Glomerular visceral epithelial cell (primary cell): ENCODE data around the gene TDRD7.

Experiments
- DNase-seq: peaks from one replicate; pipeline ENCODE4 v3.0.0-alpha.2; 2016; ENCODE audit errors: extremely low spot score

The TDRD7 gene

GRCh38 chr9:97386733-97387503 lies 25.0 kb upstream of the TDRD7 start:
- peak; percentile 56 for DNase-seq

DNA sequence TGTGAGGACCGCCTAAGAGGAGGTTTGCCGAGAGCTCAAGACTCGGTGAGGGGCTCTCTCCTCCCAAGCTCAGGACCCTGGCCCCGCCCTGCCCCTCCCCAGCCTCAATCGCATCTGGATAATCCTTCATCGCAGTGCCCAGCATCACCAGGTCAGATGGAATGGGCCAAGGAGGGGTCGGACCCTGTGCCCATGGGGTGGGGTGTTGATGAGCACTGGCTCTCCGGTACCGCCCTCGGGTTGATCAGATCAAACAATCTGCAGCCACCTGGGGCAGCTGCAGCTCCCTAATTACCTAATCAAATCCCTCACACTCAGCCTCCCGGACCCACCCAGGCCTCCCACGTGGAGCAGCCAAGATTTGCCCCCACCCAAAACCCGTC lies 24.4 kb upstream of the TDRD7 start:
- no peak for DNase-seq

GRCh38 chr9:97387936-97388684 lies 23.8 kb upstream of the TDRD7 start:
- DNase-seq: no peak

GRCh38 chr9:97388721-97389238 lies 23.1 kb upstream of the TDRD7 start:
- DNase-seq: peak; percentile 22

DNA sequence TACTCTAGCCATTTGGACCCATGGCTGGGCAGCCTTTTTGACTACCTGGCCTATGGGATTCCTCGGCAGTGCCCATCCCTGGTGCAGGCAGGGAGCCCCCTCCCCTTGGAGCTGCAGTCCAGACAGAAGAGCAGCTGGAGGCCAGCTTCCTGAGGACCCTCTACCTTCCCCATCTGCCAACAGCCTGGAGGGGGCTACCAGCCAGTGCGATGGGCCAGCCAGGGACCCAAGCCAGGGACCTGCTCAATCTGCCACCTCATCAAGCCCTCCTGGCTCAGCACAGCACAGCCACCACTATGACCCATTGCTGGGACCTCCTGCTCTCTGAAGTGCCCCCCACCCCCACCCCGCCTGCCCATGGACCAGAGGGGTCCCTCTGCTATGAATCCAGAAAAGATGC lies 22.6 kb upstream of the TDRD7 start:
- DNase-seq: no peak

DNA sequence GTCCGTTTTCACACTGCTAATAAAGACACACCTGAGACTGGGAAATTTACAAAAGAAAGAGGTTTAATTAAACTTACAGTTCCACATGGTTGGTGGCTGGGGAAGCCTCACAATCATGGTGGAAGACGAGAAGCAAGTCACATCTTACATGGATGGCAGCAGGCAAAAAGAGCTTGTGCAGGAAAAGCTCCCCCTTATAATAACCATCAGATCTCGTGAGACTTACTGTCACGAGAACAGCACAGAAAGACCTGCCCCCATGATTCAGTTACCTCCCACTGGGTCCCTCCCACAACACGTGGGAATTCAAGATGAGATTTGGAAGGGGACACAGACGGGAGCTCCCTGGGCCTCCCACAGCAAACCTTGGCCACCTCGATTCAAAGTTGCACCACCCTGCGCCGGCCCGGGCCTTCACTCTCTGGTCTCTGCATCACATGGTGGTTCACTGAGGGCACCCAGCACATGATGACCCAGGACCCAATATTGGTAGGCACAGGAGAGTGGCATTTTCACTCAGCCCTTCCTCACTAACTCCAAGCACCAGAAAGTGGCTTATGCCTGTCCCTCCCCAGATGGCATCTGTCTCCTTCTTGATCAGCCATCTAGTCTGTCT lies 21.0 kb upstream of the TDRD7 start:
- DNase-seq: no peak

DNA sequence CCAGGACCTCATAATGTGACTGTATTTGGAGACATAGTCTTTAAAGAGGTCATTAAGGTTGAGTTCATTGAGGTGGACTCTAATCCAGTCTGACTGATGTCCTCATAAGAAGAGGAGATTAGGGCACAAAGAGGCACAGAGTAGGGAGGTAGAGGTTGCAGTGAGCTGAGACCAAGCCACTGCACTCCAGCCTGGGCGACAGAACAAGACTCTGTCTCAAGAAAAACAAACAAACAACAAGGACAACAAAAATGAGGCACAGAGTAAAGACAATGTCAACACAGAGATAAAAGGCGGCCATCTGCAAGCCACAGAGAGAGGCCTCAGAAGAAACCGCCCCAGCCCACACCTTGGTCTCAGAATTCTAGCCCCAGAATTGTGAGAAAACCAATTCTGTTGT lies 17.0 kb upstream of the TDRD7 start:
- DNase-seq: no peak

DNA sequence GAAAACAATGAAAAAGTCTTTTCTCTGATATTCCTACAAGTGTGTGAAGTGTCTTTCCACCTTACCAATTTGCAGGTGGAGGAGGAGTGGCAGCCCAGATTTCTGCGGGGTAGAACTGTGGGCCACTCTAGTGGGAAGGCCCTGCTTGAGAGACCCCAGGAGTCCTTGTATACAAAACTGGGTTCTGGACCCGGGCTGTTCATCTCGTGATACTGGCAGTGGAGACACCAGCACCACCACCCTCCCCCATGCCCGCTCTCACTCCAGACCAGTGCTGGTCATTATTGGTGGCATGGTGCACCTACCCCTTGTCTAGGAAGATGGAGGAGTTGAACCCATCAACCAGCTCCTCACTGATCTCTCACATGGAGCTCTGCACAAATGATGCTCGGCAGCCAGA lies 16.2 kb upstream of the TDRD7 start:
- no peak for DNase-seq

GRCh38 chr9:97396256-97396655 lies 15.6 kb upstream of the TDRD7 start:
- DNase-seq: no peak

- DNase-seq: peak; percentile 75
Measured at GRCh38 chr9:97397220-97397619, 14.7 kb upstream of the TDRD7 start.

DNA sequence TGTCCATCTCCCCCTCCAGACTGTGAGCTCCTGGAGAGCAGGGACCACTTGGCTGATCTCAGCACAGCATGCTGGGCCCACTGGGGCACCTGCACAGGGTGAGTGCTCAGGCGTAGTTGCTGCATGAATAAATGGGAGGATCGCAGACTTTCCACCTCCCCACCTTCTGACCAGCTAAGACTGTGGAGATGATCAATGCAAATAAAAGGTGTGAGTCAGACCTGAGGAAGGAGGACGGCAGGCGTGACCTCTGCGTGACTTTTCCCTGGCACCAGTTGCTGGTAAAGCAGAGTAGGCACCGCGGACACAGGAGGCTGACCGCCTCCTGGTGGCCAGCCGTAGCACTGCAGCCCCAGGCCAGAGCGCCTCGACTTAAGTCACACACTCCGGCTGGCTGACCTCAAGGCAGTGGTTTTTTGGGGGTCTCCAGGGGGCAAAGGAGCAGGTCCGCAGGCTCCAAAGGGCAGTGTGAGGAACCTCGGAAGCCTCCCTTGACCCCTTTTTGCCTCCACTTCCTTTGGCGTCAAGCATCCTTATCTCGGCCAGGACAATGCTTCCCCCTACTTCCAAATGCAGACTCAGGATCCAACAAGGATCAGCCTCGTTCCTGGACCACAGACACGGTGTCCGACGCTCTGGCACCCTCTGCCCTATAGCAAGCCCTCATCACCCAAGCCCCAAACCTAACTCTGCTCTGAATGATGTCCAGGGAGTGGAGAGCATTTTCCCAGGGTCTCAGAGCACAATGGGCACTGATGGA lies 12.7 kb upstream of the TDRD7 start:
- peak; percentile 86 for DNase-seq

DNA sequence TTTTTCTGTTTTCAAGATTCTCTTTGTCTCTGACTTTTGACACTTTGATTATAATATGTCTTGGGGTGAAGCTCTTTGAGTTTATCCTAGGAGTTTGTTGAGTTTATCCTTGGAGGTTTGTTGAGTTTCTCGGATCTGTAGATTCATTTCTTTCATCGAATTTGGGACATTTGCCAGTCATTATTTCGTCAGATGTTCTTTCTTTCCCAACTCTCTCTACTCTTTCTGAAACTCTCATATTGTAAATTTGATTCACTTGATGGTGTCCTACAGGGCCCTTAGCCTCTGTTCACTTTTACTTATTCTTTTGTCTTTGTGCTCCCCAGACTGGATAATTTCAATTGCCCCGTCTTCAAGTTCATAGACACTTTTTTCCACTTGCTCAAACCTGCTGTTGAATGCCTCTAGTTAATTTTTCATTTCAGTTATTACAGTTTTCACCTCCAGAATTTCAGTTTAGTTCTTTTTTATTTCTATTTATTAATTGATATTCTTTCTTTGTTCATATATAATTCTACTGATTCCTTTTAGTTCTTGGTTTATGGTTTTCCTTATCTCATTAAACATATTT lies 8.1 kb upstream of the TDRD7 start:
- DNase-seq: no peak

DNA sequence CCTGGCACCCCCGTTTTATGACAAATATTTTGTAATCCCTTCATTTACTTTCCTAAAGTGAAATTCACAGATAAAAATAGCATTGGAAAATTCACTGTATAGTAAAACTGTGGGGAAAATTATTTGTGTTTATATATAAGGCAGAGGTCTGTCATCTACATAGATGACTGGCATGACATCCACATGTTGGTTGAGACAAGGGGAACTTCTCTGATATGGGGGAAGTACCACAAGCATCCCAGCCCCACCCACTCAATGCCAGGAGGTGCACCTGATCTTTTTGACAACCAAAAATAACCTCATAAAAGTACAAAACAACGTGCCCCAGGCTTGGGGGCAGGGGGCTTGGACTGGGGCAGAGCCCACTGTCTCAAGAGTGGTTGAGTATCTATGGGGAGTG lies 6.3 kb upstream of the TDRD7 start:
- DNase-seq: no peak

GRCh38 chr9:97406620-97407177 lies 5.2 kb upstream of the TDRD7 start:
- no peak for DNase-seq

GRCh38 chr9:97408562-97408961 lies 3.3 kb upstream of the TDRD7 start:
- DNase-seq: no peak

DNA sequence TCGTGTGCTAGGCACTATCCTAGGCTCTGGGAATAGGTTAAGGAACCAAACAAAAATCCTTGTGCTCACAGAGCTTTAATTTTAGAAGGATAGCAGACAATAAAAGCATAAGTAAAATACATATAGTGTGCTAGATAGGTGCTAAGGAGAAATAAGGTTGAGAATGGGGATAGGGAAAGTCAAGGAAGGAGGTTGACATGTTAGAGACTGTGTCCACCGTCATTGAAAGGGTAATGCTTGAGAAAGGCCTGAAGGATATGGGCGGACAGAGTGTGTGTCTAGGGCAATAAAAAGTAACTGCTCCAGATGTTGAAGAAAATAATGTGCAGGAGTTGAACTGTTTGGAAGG lies 482 bp upstream of the TDRD7 start:
- no peak for DNase-seq

- peak; percentile 43 for DNase-seq
Measured at GRCh38 chr9:97412626-97413385, 910 bp downstream of the TDRD7 start.

DNA sequence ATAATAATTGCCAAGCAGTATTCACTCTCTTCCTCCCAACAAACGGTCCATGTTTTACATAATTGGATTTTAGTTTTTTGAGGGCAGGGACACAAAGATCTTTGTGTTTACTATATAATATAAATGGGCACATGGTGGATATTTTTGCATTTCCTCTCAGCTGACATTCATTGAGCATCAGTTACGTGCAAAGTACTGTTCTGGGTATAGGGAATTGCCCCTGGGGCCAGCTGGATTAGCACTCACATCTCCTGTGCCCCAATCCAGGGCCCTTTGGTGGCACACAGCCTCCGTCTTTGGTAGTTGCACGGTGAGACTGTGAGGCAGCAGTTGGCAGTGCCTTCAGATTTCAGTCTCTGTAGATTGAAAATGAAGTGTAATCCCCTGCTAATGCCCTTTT lies 1.6 kb downstream of the TDRD7 start:
- DNase-seq: no peak

GRCh38 chr9:97415146-97415545 lies 3.2 kb downstream of the TDRD7 start:
- no peak for DNase-seq

DNA sequence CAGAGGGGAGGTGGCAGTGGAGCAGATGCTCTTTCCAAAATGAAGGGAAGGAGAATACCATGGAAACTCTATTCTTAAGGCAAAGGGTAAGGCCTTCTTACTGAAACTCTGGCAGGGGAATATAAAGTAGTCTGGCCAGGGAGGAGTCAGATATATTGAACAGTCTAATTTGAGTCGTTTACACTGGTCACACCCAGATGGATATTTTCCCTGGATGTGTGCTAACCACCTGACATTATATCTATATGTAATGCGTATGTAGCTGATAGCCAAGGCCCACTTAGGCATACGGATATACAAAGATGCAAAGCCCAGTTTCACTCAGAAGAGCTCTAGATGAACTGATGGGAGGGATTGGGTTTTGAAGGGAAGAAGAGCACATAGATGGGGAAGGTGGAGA lies 7.0 kb downstream of the TDRD7 start:
- no peak for DNase-seq
